ENCODE measurements around the gene TMEM212.

Gene TMEM212

GRCh38 chr3:171845481-171846284 lies 2.5 kb downstream of the TMEM212 start:
- TF ChIP-seq, protein P1, sequence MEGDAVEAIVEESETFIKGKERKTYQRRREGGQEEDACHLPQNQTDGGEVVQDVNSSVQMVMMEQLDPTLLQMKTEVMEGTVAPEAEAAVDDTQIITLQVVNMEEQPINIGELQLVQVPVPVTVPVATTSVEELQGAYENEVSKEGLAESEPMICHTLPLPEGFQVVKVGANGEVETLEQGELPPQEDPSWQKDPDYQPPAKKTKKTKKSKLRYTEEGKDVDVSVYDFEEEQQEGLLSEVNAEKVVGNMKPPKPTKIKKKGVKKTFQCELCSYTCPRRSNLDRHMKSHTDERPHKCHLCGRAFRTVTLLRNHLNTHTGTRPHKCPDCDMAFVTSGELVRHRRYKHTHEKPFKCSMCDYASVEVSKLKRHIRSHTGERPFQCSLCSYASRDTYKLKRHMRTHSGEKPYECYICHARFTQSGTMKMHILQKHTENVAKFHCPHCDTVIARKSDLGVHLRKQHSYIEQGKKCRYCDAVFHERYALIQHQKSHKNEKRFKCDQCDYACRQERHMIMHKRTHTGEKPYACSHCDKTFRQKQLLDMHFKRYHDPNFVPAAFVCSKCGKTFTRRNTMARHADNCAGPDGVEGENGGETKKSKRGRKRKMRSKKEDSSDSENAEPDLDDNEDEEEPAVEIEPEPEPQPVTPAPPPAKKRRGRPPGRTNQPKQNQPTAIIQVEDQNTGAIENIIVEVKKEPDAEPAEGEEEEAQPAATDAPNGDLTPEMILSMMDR (IDR thresholded peaks at IDR 0.05; ENCODE audit: control insufficient read depth, insufficient read depth, low read depth, low read length, missing control alignments), result no peak
- no peak overlapping the region for H3K4me3 ChIP-seq (ENCODE audit: control insufficient read depth, low read depth, low read length)
- no peak for DNase-seq (ENCODE audit: low read depth)

DNA sequence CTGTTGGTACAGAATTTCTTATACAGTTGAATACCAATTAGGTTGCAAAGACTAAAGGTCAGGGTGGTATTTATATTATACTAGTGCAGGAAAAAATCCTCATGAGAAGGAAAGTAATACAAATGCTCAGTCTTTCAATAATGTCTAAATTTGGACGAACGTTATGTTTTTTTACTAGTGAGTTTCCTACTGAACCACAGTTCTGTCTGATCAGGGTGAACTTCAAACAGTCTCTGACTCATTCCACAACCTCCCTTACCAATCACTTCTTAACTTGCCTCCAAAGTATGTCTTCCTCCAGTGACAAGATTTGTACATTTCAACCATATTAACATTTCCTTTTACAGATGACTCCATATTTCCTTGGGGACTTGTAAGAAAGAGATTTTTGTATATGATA lies 3.4 kb downstream of the TMEM212 start:
- H3K4me3 ChIP-seq (ENCODE audit: control insufficient read depth, low read depth, low read length), result no peak overlapping the region
- TF ChIP-seq, protein P1 (IDR thresholded peaks at IDR 0.05; ENCODE audit: control insufficient read depth, insufficient read depth, low read depth, low read length, missing control alignments), result no peak
- DNase-seq (ENCODE audit: low read depth), result no peak

GRCh38 chr3:171847133-171847532 lies 4.0 kb downstream of the TMEM212 start:
- no peak overlapping the region for H3K4me3 ChIP-seq (ENCODE audit: control insufficient read depth, low read depth, low read length)
- DNase-seq (ENCODE audit: low read depth), result no peak
- TF ChIP-seq, protein P1 (IDR thresholded peaks at IDR 0.05; ENCODE audit: control insufficient read depth, insufficient read depth, low read depth, low read length, missing control alignments), result no peak

DNA sequence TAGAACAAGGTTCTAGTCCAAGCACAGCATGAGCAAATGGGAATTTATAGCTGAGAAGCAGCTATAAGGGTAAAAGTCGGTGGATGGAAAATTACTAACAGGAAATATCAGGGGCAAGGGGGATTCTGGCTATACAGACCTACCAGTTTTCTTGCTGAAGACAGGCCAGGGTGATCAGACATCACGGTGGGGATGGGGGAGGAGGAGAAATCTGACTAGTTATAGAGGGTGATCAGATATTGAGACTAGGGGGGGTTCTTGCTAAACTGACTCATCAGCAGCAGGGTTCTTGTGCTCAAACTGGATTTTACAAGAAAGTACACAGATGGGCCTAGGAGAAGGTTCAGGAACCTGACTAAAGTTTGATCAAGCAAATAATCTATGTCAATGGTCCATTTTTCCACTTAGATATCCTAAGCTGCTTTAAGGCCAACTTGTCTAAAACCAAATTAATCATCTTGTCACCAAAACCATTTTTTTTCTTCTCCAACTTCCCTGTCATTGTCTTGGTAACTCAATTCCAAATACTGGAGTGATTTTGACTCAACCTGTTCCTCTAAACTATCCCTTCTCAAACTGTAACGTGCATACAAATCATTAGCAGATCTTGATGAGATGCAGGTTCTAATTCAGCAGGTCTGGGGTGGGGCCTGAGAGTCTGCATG lies 4.6 kb downstream of the TMEM212 start:
- TF ChIP-seq, protein P1 (IDR thresholded peaks at IDR 0.05; ENCODE audit: control insufficient read depth, insufficient read depth, low read depth, low read length, missing control alignments), result no peak
- no peak for DNase-seq (ENCODE audit: low read depth)
- H3K4me3 ChIP-seq (ENCODE audit: control insufficient read depth, low read depth, low read length), result no peak overlapping the region

DNA sequence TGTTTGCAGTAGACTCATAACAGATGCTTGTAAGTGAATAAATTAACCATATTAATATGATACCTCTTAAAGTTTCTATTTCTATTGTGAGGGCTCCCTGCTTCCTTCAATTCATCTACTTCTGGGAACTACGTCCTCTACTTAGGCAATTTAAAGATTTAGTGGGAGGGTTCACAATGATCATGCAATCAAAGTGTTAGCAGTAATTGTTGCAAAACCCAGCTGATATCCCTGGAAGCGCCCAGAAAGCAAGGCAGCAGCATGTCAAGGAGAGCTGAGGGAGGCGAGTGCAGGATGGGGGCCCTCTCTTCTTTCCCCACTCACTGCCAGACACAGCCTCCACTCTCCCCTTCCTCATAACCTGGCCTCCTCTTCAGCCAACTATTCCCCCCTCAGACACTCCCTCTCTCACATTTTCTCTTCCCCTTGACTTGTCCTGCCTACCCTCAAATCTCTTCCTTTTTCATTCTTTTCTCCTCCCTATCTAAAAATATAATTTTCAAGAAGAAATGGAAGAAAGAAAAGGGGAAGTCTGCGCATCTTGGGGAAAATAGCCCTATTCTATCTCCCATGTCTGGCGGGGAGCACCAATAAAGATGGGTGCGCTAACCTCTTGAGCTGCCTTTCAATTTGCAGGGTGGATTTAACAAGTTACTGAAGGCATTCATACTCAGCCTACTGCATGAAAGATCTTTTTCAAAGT lies 6.6 kb downstream of the TMEM212 start:
- no peak overlapping the region for H3K4me3 ChIP-seq (ENCODE audit: control insufficient read depth, low read depth, low read length)
- TF ChIP-seq, protein P1 (IDR thresholded peaks at IDR 0.05; ENCODE audit: control insufficient read depth, insufficient read depth, low read depth, low read length, missing control alignments), result no peak
- no peak for DNase-seq (ENCODE audit: low read depth)

DNA sequence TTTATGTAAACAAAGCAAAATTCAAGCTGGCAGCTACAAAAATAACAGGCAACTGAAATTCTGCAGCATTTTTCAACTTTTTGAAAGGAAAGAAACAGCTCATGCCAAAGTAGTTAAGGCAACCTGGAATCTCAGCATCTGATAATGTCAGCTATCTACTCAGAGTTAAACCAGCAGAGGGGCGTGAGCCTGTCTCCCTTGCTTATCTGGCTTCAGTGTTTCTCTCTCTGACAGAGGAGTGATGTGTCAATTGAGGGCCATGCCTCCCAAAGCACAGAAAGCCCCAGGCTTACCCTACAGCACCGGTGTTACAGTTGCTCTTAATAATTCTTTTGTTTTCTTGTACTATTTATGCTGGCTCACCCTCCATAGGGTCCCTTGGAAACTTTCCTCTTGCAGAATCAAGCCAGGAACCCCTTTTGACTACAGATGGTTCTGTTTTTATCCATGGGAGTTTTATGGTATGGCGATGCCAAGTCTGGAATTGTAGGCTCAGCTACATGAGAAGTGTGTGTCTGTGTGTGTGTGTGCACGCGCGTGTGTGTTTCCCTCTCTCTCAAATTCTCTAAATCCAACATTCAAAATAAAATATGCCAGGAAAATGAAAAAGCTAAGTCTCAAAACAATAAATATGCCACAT lies 7.3 kb downstream of the TMEM212 start:
- no peak overlapping the region for H3K4me3 ChIP-seq (ENCODE audit: control insufficient read depth, low read depth, low read length)
- DNase-seq (ENCODE audit: low read depth), result no peak
- TF ChIP-seq, protein P1 (IDR thresholded peaks at IDR 0.05; ENCODE audit: control insufficient read depth, insufficient read depth, low read depth, low read length, missing control alignments), result no peak

Data from AG09309 (cell line).